ENCODE measurements around the gene LAMC2. TPM values are rescaled to one million over a fixed set of nuclear protein-coding genes. Genes with fewer than 3 reads are reported as not detected.

Gene LAMC2
- polyA plus RNA-seq, 1 donor (not counting 4 experiments of a cell fraction or from before 2014, with no cell fraction given) = 1,627 TPM

DNA sequence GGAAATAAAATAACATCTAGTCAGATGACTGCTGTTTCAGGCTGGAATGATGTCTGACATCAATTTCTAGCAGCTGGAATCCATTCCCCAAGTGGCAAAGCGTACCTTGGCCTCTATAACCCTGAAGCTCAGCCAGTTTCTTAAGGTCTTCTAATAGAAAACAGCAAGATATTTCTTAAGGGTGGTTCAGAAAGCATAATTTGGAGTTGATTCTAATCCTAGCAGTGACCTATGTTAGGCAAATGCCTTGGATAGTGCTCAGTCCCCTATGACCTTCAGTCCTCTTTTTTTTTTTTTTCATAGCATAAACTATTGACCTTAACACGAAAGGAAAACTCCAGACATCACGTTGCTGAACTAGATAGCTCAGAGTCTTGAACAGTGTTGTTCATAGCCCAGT is 56.5 kb downstream of the LAMC2 start:
- no peak for TF ChIP-seq EZH2 (IDR thresholded peaks at IDR 0.05; ENCODE audit: low read length)
- TF ChIP-seq, protein P1, sequence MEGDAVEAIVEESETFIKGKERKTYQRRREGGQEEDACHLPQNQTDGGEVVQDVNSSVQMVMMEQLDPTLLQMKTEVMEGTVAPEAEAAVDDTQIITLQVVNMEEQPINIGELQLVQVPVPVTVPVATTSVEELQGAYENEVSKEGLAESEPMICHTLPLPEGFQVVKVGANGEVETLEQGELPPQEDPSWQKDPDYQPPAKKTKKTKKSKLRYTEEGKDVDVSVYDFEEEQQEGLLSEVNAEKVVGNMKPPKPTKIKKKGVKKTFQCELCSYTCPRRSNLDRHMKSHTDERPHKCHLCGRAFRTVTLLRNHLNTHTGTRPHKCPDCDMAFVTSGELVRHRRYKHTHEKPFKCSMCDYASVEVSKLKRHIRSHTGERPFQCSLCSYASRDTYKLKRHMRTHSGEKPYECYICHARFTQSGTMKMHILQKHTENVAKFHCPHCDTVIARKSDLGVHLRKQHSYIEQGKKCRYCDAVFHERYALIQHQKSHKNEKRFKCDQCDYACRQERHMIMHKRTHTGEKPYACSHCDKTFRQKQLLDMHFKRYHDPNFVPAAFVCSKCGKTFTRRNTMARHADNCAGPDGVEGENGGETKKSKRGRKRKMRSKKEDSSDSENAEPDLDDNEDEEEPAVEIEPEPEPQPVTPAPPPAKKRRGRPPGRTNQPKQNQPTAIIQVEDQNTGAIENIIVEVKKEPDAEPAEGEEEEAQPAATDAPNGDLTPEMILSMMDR (optimal IDR thresholded peaks at IDR 0.05 in 1 of 3, IDR thresholded peaks at IDR 0.05 in 1 of 3, conservative IDR thresholded peaks at IDR 0.05 in 1 of 3; ENCODE audit: extremely low read depth in 1 of 3, insufficient read depth in 2 of 3, low read length in 3 of 3) = no peak
- no peaks in the 10 kb centered on the region for H3K9me3 ChIP-seq (ENCODE audit: control insufficient read depth, low read depth, low read length)
- H3K27ac ChIP-seq (ENCODE audit: control insufficient read depth, insufficient read depth, low read length) = no peak overlapping the region
- H3K9me1 ChIP-seq (ENCODE audit: control insufficient read depth, extremely low read depth, insufficient read depth, low read length) = no peaks in the 10 kb centered on the region
- H2AFZ ChIP-seq (ENCODE audit: control insufficient read depth, low read length) = no peak overlapping the region
- FAIRE-seq = no peak
- H3K4me3 ChIP-seq (ENCODE audit: control insufficient read depth in 2 of 3, extremely low read depth in 1 of 3, insufficient read depth in 2 of 3, low read depth in 1 of 3, low read length in 3 of 3) = no peak overlapping the region
- H3K27me3 ChIP-seq (ENCODE audit: control insufficient read depth, extremely low read depth, insufficient read depth, low read length) = no peaks in the 10 kb centered on the region
- peaks cover 38 to 61% of the 10 kb centered on the region in 2 experiments for H3K36me3 ChIP-seq (ENCODE audit: control insufficient read depth in 2 of 2, extremely low read depth in 1 of 2, insufficient read depth in 2 of 2, low read length in 2 of 2)
- peaks cover 3% of the 10 kb centered on the region for H4K20me1 ChIP-seq (ENCODE audit: control insufficient read depth, extremely low read depth, insufficient read depth, low read length)
- no peak overlapping the region for H3K4me2 ChIP-seq (ENCODE audit: control insufficient read depth, extremely low read depth, insufficient read depth, low read depth, low read length)
- H3K4me1 ChIP-seq (ENCODE audit: control insufficient read depth, extremely low read depth, insufficient read depth, low read length) = peaks cover 7% of the 10 kb centered on the region
- dilution Hi-C loops (cut with MboI; ENCODE audit: extremely low pct_ligation_motif_present, low sequenced_read_pairs) = no loop called here
- H3K9ac ChIP-seq (ENCODE audit: control insufficient read depth, extremely low read depth, insufficient read depth, low read length) = no peak overlapping the region
- H3K79me2 ChIP-seq (ENCODE audit: control insufficient read depth, insufficient read depth, low read length) = no peaks in the 10 kb centered on the region
- DNase-seq (ENCODE audit: low read depth, low spot score) = no peak

DNA sequence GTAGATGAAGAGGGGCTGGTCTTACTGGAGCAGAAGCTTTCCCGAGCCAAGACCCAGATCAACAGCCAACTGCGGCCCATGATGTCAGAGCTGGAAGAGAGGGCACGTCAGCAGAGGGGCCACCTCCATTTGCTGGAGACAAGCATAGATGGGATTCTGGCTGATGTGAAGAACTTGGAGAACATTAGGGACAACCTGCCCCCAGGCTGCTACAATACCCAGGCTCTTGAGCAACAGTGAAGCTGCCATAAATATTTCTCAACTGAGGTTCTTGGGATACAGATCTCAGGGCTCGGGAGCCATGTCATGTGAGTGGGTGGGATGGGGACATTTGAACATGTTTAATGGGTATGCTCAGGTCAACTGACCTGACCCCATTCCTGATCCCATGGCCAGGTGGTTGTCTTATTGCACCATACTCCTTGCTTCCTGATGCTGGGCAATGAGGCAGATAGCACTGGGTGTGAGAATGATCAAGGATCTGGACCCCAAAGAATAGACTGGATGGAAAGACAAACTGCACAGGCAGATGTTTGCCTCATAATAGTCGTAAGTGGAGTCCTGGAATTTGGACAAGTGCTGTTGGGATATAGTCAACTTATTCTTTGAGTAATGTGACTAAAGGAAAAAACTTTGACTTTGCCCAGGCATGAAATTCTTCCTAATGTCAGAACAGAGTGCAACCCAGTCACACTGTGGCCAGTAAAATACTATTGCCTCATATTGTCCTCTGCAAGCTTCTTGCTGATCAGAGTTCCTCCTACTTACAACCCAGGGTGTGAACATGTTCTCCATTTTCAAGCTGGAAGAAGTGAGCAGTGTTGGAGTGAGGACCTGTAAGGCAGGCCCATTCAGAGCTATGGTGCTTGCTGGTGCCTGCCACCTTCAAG is 57.3 kb downstream of the LAMC2 start:
- dilution Hi-C loops (cut with MboI; ENCODE audit: extremely low pct_ligation_motif_present, low sequenced_read_pairs) = no loop called here
- peak; percentile 36 for FAIRE-seq
- H3K9me3 ChIP-seq (ENCODE audit: control insufficient read depth, low read depth, low read length) = no peaks in the 10 kb centered on the region
- H3K9me1 ChIP-seq (ENCODE audit: control insufficient read depth, extremely low read depth, insufficient read depth, low read length) = no peaks in the 10 kb centered on the region
- H4K20me1 ChIP-seq (ENCODE audit: control insufficient read depth, extremely low read depth, insufficient read depth, low read length) = peaks cover 3% of the 10 kb centered on the region
- H2AFZ ChIP-seq (ENCODE audit: control insufficient read depth, low read length) = no peak overlapping the region
- no peak for TF ChIP-seq EZH2 (IDR thresholded peaks at IDR 0.05; ENCODE audit: low read length)
- TF ChIP-seq, protein P1 (optimal IDR thresholded peaks at IDR 0.05 in 1 of 3, IDR thresholded peaks at IDR 0.05 in 1 of 3, conservative IDR thresholded peaks at IDR 0.05 in 1 of 3; ENCODE audit: extremely low read depth in 1 of 3, insufficient read depth in 2 of 3, low read length in 3 of 3) = no peak
- no peak for DNase-seq (ENCODE audit: low read depth, low spot score)
- H3K27ac ChIP-seq (ENCODE audit: control insufficient read depth, insufficient read depth, low read length) = no peak overlapping the region
- H3K4me3 ChIP-seq (ENCODE audit: control insufficient read depth in 2 of 3, extremely low read depth in 1 of 3, insufficient read depth in 2 of 3, low read depth in 1 of 3, low read length in 3 of 3) = no peak overlapping the region
- no peak overlapping the region for H3K9ac ChIP-seq (ENCODE audit: control insufficient read depth, extremely low read depth, insufficient read depth, low read length)
- no peaks in the 10 kb centered on the region for H3K27me3 ChIP-seq (ENCODE audit: control insufficient read depth, extremely low read depth, insufficient read depth, low read length)
- H3K4me2 ChIP-seq (ENCODE audit: control insufficient read depth, extremely low read depth, insufficient read depth, low read depth, low read length) = no peak overlapping the region
- no peaks in the 10 kb centered on the region for H3K79me2 ChIP-seq (ENCODE audit: control insufficient read depth, insufficient read depth, low read length)
- peaks cover 34 to 53% of the 10 kb centered on the region in 2 experiments for H3K36me3 ChIP-seq (ENCODE audit: control insufficient read depth in 2 of 2, extremely low read depth in 1 of 2, insufficient read depth in 2 of 2, low read length in 2 of 2)
- H3K4me1 ChIP-seq (ENCODE audit: control insufficient read depth, extremely low read depth, insufficient read depth, low read length) = no peaks in the 10 kb centered on the region
